ENCODE results near the gene PACRG. TPM values are rescaled to one million over a fixed set of nuclear protein-coding genes. Genes with fewer than 3 reads are reported as not detected.

PACRG gene
- total RNA-seq, 2 experiments from 2014 or later = not detected

- DNase-seq (ENCODE audit: low spot score) = no peak
- no peaks in the 10 kb centered on the region for H4K20me1 ChIP-seq (ENCODE audit: insufficient read depth, low read length)
- H3K9me2 ChIP-seq (ENCODE audit: insufficient read depth, low read length) = no peaks in the 10 kb centered on the region
- no peak overlapping the region for H3K27ac ChIP-seq (ENCODE audit: low read depth, low read length, poor library complexity, severe bottlenecking)
- no peaks in the 10 kb centered on the region for H3K79me2 ChIP-seq (ENCODE audit: insufficient read depth, low read depth, low read length)
- BruUV-seq (replicated peaks) = no TSS peak
- CTCF ChIA-PET (ENCODE audit: unreplicated experiment) = no interaction called here
- H3K4me2 ChIP-seq (ENCODE audit: low read length) = no peak overlapping the region
- no peak overlapping the region for H2AFZ ChIP-seq (ENCODE audit: low read length)
- no peaks in the 10 kb centered on the region for H3K4me1 ChIP-seq (ENCODE audit: insufficient read depth, low read length, poor library complexity, severe bottlenecking)
- no peak for TF ChIP-seq EZH2phosphoT487 (IDR thresholded peaks at IDR 0.05; ENCODE audit: borderline replicate concordance, low read depth, low read length)
- no peak for TF ChIP-seq CTCF (conservative IDR thresholded peaks at IDR 0.05; ENCODE audit: low read length)
- POLR2A ChIA-PET = interaction anchor here (0.7 kb wide), 1 partner anchor 19 kb away, joined by 3 read pairs; no protein-coding TSS in a partner anchor
- H3K36me3 ChIP-seq (ENCODE audit: insufficient read depth, low read length) = no peaks in the 10 kb centered on the region
- H3K4me3 ChIP-seq (ENCODE audit: low read depth, low read length, poor library complexity, severe bottlenecking) = no peak overlapping the region
- no peaks in the 10 kb centered on the region for H3K9me3 ChIP-seq (ENCODE audit: low read length)
- intact Hi-C loops (cut with micrococcal nuclease; ENCODE audit: unreplicated experiment) = no loop called here
Observed at GRCh38 chr6:163320804-163321203, 593.0 kb downstream of the PACRG start.

- BruUV-seq (replicated peaks) = no TSS peak
- Histone ChIP-seq H3K27ac (ENCODE audit: low read depth, low read length, poor library complexity, severe bottlenecking) (no peak overlapping the region), H3K9me3 (ENCODE audit: low read length) (no peaks in the 10 kb centered on the region), H3K4me2 (ENCODE audit: low read length) (no peak overlapping the region), H3K9me2 (ENCODE audit: insufficient read depth, low read length) (no peaks in the 10 kb centered on the region), H3K4me1 (ENCODE audit: insufficient read depth, low read length, poor library complexity, severe bottlenecking) (no peaks in the 10 kb centered on the region), H4K20me1 (ENCODE audit: insufficient read depth, low read length) (no peaks in the 10 kb centered on the region), H3K4me3 (ENCODE audit: low read depth, low read length, poor library complexity, severe bottlenecking) (no peak overlapping the region), H2AFZ (ENCODE audit: low read length) (no peak overlapping the region), H3K79me2 (ENCODE audit: insufficient read depth, low read depth, low read length) (no peaks in the 10 kb centered on the region), H3K36me3 (ENCODE audit: insufficient read depth, low read length) (no peaks in the 10 kb centered on the region)
- no peak for TF ChIP-seq CTCF (conservative IDR thresholded peaks at IDR 0.05; ENCODE audit: low read length)
- ChIA-PET CTCF (ENCODE audit: unreplicated experiment) (no interaction called here), POLR2A (no interaction called here)
- intact Hi-C loops (cut with micrococcal nuclease; ENCODE audit: unreplicated experiment) = no loop called here
- no peak for DNase-seq (ENCODE audit: low spot score)
Observed at GRCh38 chr6:163321717-163322116, 593.9 kb downstream of the PACRG start.

- no peak overlapping the region for H3K4me3 ChIP-seq (ENCODE audit: low read depth, low read length, poor library complexity, severe bottlenecking)
- no peaks in the 10 kb centered on the region for H3K36me3 ChIP-seq (ENCODE audit: insufficient read depth, low read length)
- no peaks in the 10 kb centered on the region for H3K9me3 ChIP-seq (ENCODE audit: low read length)
- no peak for DNase-seq (ENCODE audit: low spot score)
- H2AFZ ChIP-seq (ENCODE audit: low read length) = no peak overlapping the region
- no peak overlapping the region for H3K4me2 ChIP-seq (ENCODE audit: low read length)
- H3K4me1 ChIP-seq (ENCODE audit: insufficient read depth, low read length, poor library complexity, severe bottlenecking) = no peaks in the 10 kb centered on the region
- ChIA-PET CTCF (ENCODE audit: unreplicated experiment) (no interaction called here), POLR2A (no interaction called here)
- intact Hi-C loops (cut with micrococcal nuclease; ENCODE audit: unreplicated experiment) = no loop called here
- H4K20me1 ChIP-seq (ENCODE audit: insufficient read depth, low read length) = no peaks in the 10 kb centered on the region
- H3K9me2 ChIP-seq (ENCODE audit: insufficient read depth, low read length) = no peaks in the 10 kb centered on the region
- TF ChIP-seq CTCF (conservative IDR thresholded peaks at IDR 0.05; ENCODE audit: low read length) = no peak
- no peak for TF ChIP-seq EZH2phosphoT487 (IDR thresholded peaks at IDR 0.05; ENCODE audit: borderline replicate concordance, low read depth, low read length)
- BruUV-seq (replicated peaks) = no TSS peak
- H3K27ac ChIP-seq (ENCODE audit: low read depth, low read length, poor library complexity, severe bottlenecking) = no peak overlapping the region
- H3K79me2 ChIP-seq (ENCODE audit: insufficient read depth, low read depth, low read length) = no peaks in the 10 kb centered on the region
Observed at GRCh38 chr6:163323274-163323673, 595.5 kb downstream of the PACRG start.

Data from OCI-LY7 (cell line).